H1 (cell line): ENCODE results near the gene FGF13. TPM values are rescaled to one million over a fixed set of nuclear protein-coding genes. Genes with fewer than 3 reads are reported as not detected.

Source experiments
- CTCF ChIA-PET: fragments of 300-600 bp; sonication (Branson Sonifier 250); formaldehyde crosslinking; loops from one replicate; lab custom pipeline; 2021; ENCODE audit not compliant: partially characterized antibody; lab: Charles Lee
- POLR2A ChIA-PET: fragments of 300-600 bp; sonication (Branson Sonifier 250); formaldehyde crosslinking; loops from one replicate; lab custom pipeline; 2021; ENCODE audit warnings: inconsistent platforms; ENCODE audit not compliant: partially characterized antibody; lab: Charles Lee
- DNase-seq, 2 experiments: peaks; one replicate each; pipeline versions ENCODE4 v3.0.0 to v3.0.0-alpha.2; 2010 to 2022; ENCODE audit warnings: low spot score in 2 of 2, low read depth in 1 of 2, mixed read lengths in 1 of 2
- FAIRE-seq: peaks from 2 replicates; lab custom pipeline; 2011; peaks lifted over from hg19 to GRCh38; lab: Jason Lieb, UNC
- H2AFZ ChIP-seq: 2 replicates; pipeline ENCODE4 v1.8.1; 2012; ENCODE audit warnings: low read length, inconsistent platforms
- H2AK5ac ChIP-seq: 2 replicates; pipeline ENCODE4 v1.6.1; 2013; ENCODE audit warnings: low read depth, low read length
- H2BK120ac ChIP-seq: replicated peaks from 2 replicates; pipeline ENCODE3; 2013; ENCODE audit warnings: low read depth, low read length, inconsistent platforms
- H2BK12ac ChIP-seq: 2 replicates; pipeline ENCODE4 v1.6.1; 2013; ENCODE audit warnings: low read depth, low read length
- H2BK15ac ChIP-seq: 2 replicates; pipeline ENCODE4 v1.6.1; 2013; ENCODE audit warnings: low read length
- H2BK20ac ChIP-seq: 2 replicates; pipeline ENCODE4 v1.6.1; 2013; ENCODE audit warnings: low read length
- H2BK5ac ChIP-seq: 2 replicates; pipeline ENCODE4 v1.6.1; 2013; ENCODE audit warnings: low read depth, low read length
- H3K14ac ChIP-seq: 2 replicates; pipeline ENCODE4 v1.6.1; 2013; ENCODE audit warnings: inconsistent platforms; ENCODE audit not compliant: insufficient read length
- H3K18ac ChIP-seq: 2 replicates; pipeline ENCODE4 v1.6.1; 2013; ENCODE audit warnings: low read length; ENCODE audit errors: extremely low read depth
- H3K23ac ChIP-seq: 2 replicates; pipeline ENCODE4 v1.6.1; 2013; ENCODE audit warnings: inconsistent platforms; ENCODE audit not compliant: insufficient read length
- H3K23me2 ChIP-seq: 2 replicates; pipeline ENCODE4 v1.6.1; 2013; ENCODE audit warnings: low read depth, low read length
- H3K27ac ChIP-seq: 2 replicates; pipeline ENCODE4 v1.6.1; 2011; ENCODE audit warnings: low read depth, low read length, inconsistent platforms
- H3K27me3 ChIP-seq, 4 experiments: replicated peaks in 1 of 4; 1 replicate in 1 of 4; 2 replicates in 3 of 4; pipeline versions ENCODE4 v1.6.1 to v1.8.1; 2011 to 2013; ENCODE audit warnings: low read length in 3 of 4, mild to moderate bottlenecking in 3 of 4, inconsistent platforms in 2 of 4, mixed read lengths in 2 of 4, moderate library complexity in 1 of 4; ENCODE audit not compliant: control insufficient read depth in 3 of 4, insufficient read depth in 3 of 4; ENCODE audit errors: extremely low read depth in 1 of 4
- H3K36me3 ChIP-seq, 4 experiments: 2 replicates each; pipeline versions ENCODE4 v1.6.1 to v1.8.1; 2011 to 2013; ENCODE audit warnings: mild to moderate bottlenecking in 4 of 4, low read length in 3 of 4, moderate library complexity in 2 of 4, control low read depth in 1 of 4, inconsistent platforms in 1 of 4; ENCODE audit not compliant: insufficient read depth in 4 of 4, control insufficient read depth in 2 of 4
- H3K4ac ChIP-seq: replicated peaks from 2 replicates; pipeline ENCODE3; 2013; ENCODE audit warnings: low read length, low read depth, mixed read lengths, inconsistent platforms; ENCODE audit not compliant: insufficient read length
- H3K4me1 ChIP-seq, 4 experiments: replicated peaks in 1 of 4; 1 replicate in 1 of 4; 2 replicates in 3 of 4; pipeline versions ENCODE4 v1.6.1 to v1.8.1; 2011 to 2013; ENCODE audit warnings: low read length in 3 of 4, inconsistent platforms in 2 of 4, mixed read lengths in 1 of 4; ENCODE audit not compliant: insufficient read depth in 4 of 4, control insufficient read depth in 3 of 4
- H3K4me2 ChIP-seq, 2 experiments: 2 replicates each; pipeline versions ENCODE4 v1.6.1 to v1.8.1; 2011 to 2013; ENCODE audit warnings: low read depth in 2 of 2, low read length in 2 of 2, control low read depth in 1 of 2, inconsistent platforms in 1 of 2, mild to moderate bottlenecking in 1 of 2; ENCODE audit not compliant: insufficient read depth in 1 of 2
- H3K4me3 ChIP-seq, 4 experiments: fragments of 200-600, 300-600 bp in 1 of 4; sonication (generic), shearing (Covaris generic), sonication (Bioruptor Twin) in 1 of 4; 2 replicates each; pipeline versions ENCODE4 v1.5.1 to v1.8.1; 2011 to 2016; ENCODE audit warnings: low read length in 4 of 4, low read depth in 3 of 4, control low read depth in 2 of 4, inconsistent platforms in 2 of 4, mild to moderate bottlenecking in 2 of 4, mixed read lengths in 1 of 4, moderate library complexity in 1 of 4; ENCODE audit not compliant: insufficient read depth in 2 of 4; ENCODE audit errors: extremely low read depth in 1 of 4
- H3K56ac ChIP-seq: replicated peaks from 2 replicates; pipeline ENCODE3; 2013; ENCODE audit warnings: low read depth, mild to moderate bottlenecking, mixed read lengths, low read length, inconsistent platforms; ENCODE audit not compliant: insufficient read length
- H3K79me1 ChIP-seq: 2 replicates; pipeline ENCODE4 v1.6.1; 2013; ENCODE audit warnings: low read depth, low read length, control low read depth
- H3K79me2 ChIP-seq, 2 experiments: 2 replicates each; pipeline versions ENCODE4 v1.6.1 to v1.8.1; 2012 to 2013; ENCODE audit warnings: low read length in 2 of 2, mild to moderate bottlenecking in 2 of 2, inconsistent platforms in 1 of 2; ENCODE audit not compliant: insufficient read depth in 2 of 2, control insufficient read depth in 1 of 2
- H3K9ac ChIP-seq, 4 experiments: replicated peaks in 1 of 4; 1 replicate in 1 of 4; 2 replicates in 3 of 4; pipeline versions ENCODE4 v1.6.1 to v1.8.1; 2011 to 2013; ENCODE audit warnings: low read depth in 3 of 4, low read length in 3 of 4, control low read depth in 2 of 4, mild to moderate bottlenecking in 2 of 4, moderate library complexity in 2 of 4, inconsistent platforms in 1 of 4; ENCODE audit errors: extremely low read depth in 1 of 4
- H3K9me3 ChIP-seq, 2 experiments: 2 replicates each; pipeline versions ENCODE4 v1.6.1 to v1.8.1; 2012 to 2013; ENCODE audit warnings: mild to moderate bottlenecking in 2 of 2, moderate library complexity in 2 of 2, control low read depth in 1 of 2, inconsistent platforms in 1 of 2, low read depth in 1 of 2, low read length in 1 of 2, mixed read lengths in 1 of 2; ENCODE audit not compliant: insufficient read depth in 2 of 2
- H4K20me1 ChIP-seq, 2 experiments: replicated peaks in 1 of 2; 2 replicates each; pipeline versions ENCODE3 to v1.8.1; 2011 to 2013; ENCODE audit warnings: inconsistent platforms in 2 of 2, low read length in 2 of 2, mild to moderate bottlenecking in 1 of 2; ENCODE audit not compliant: insufficient read depth in 2 of 2, control insufficient read depth in 1 of 2
- H4K5ac ChIP-seq: 2 replicates; pipeline ENCODE4 v1.6.1; 2013; ENCODE audit warnings: low read length, low read depth, mixed read lengths, inconsistent platforms; ENCODE audit not compliant: insufficient read length
- H4K8ac ChIP-seq: 2 replicates; pipeline ENCODE4 v1.8.0; 2013; ENCODE audit warnings: mild to moderate bottlenecking, moderate library complexity, low read length, inconsistent platforms; ENCODE audit not compliant: insufficient read depth; ENCODE audit errors: extremely low read depth
- H4K91ac ChIP-seq: replicated peaks from 2 replicates; pipeline ENCODE3; 2013; ENCODE audit warnings: low read length, mixed read lengths, inconsistent platforms; ENCODE audit not compliant: insufficient read length
- JUN ChIP-seq: IDR thresholded peaks from 2 replicates; pipeline ENCODE4 v1.6.1; 2011; ENCODE audit warnings: low read depth, mild to moderate bottlenecking, improper control_type of control experiment, low read length
- YY1 ChIP-seq: IDR thresholded peaks from 2 replicates; pipeline ENCODE4 v1.6.1; 2011; ENCODE audit warnings: low read depth, mild to moderate bottlenecking, low read length
- WGBS, 2 experiments: shearing (Covaris generic) in 1 of 2; methylation state at CpG; one replicate each; pipeline versions ENCODE4 v1.1.6 to v1.1.7; 2013 to 2015; ENCODE audit warnings: low lambda C conversion rate in 2 of 2, mixed read lengths in 2 of 2, inconsistent platforms in 1 of 2, low coverage in 1 of 2, missing lambda C conversion rate in 1 of 2; ENCODE audit not compliant: insufficient replicate concordance in 2 of 2, insufficient coverage in 1 of 2, insufficient read length in 1 of 2; ENCODE audit errors: extremely low coverage in 1 of 2, missing lambda C conversion rate in 1 of 2; 5-methylcytosine and 5-hydroxymethylcytosine counted together
- polyA plus RNA-seq, 7 experiments: library from polyadenylated mRNA; depleted of rRNA in 3 of 7; stranded (reverse) in 5 of 7; unstranded in 2 of 7; fragments of >200 nt in 5 of 7; fragments of 200-250 nt in 2 of 7; gene quantifications; 1 replicate in 5 of 7; 2 replicates in 1 of 7; 4 replicates in 1 of 7; pipeline versions ENCODE4 v1.2.1 to v1.2.3, GENCODE V29; 2011 to 2013; ENCODE audit warnings: missing spikeins in 2 of 7, mixed read lengths in 2 of 7
- total RNA-seq: library from RNA; stranded (reverse); fragmentation: NEBNext Ultra II Directional; extraction: Animal tissue kit (Norgen Biotek cat#: 25700); gene quantifications from 2 replicates; pipeline ENCODE4 v1.2.1, GENCODE V29; 2021

The FGF13 gene
- total and polyA plus RNA-seq, 2 of the 8 experiments (the other 6 are each of a cell fraction or from before 2014, with no cell fraction given), result 10.1 to 36.1 TPM

DNA sequence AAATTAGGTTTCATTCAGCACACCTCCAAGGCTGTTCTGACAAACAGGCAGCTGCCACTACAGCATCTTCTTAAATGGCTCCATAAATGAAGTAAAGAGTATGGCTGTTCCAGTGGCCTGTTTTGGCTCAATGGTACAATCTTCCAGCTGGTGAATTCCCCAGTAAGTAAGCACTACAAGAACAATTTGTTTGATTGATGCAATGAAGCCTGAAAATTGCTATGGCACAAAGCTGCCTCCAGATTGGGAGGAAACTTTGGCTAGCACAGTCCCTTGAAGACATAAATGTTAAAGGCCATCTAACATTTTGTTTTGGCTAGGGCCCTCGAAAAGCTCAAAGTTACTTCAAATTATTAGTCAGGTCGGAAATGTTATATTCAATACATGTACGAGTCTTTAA, 47.5 kb downstream of the FGF13 start:
- FAIRE-seq, result no peak
- 93% methylated on average over 3 of the region's 3 CpGs; no CpG with 5 or more reads in 1 of the 2 experiments for WGBS, 2 experiments
- DNase-seq, result no peak
- ChIA-PET POLR2A (no interaction called here), CTCF (no interaction called here)
- Histone ChIP-seq H3K4me1 (no peaks in the 10 kb centered on the region), H4K5ac (no peak overlapping the region), H3K9me3 (no peaks in the 10 kb centered on the region), H3K9ac (no peak overlapping the region), H3K79me2 (no peaks in the 10 kb centered on the region), H2AK5ac (no peak overlapping the region), H3K23ac (no peak overlapping the region), H3K14ac (no peak overlapping the region), H3K4me3 (no peak overlapping the region), H3K79me1 (no peaks in the 10 kb centered on the region), H4K20me1 (no peaks in the 10 kb centered on the region), H3K4ac (no peak overlapping the region), H3K27me3 (no peaks in the 10 kb centered on the region), H3K36me3 (no peaks in the 10 kb centered on the region), H3K23me2 (no peaks in the 10 kb centered on the region), H4K91ac (no peak overlapping the region), H2BK20ac (no peak overlapping the region), H3K18ac (no peak overlapping the region), H4K8ac (no peak overlapping the region), H2BK15ac (no peak overlapping the region), H2BK5ac (no peak overlapping the region), H3K4me2 (no peak overlapping the region), H2AFZ (no peak overlapping the region), H3K27ac (no peak overlapping the region), H2BK12ac (no peak overlapping the region), H2BK120ac (no peak overlapping the region), H3K56ac (no peak overlapping the region)
- TF ChIP-seq YY1 (no peak), JUN (no peak)
